Measurements from ENCODE around the gene KLF16.

The KLF16 gene

GRCh38 chr19:1907563-1908363, 44.4 kb upstream of the KLF16 start:
- DNase-seq (ENCODE audit: low read depth): no peak
- H3K4me3 ChIP-seq (ENCODE audit: low read depth, low read length): no peak overlapping the region

GRCh38 chr19:1906985-1907562, 43.7 kb upstream of the KLF16 start:
- no peak for TF ChIP-seq CTCF (conservative IDR thresholded peaks at IDR 0.05; ENCODE audit: low read depth, low read length)
- no peak for DNase-seq (ENCODE audit: low read depth)
- H3K4me3 ChIP-seq (ENCODE audit: low read depth, low read length): no peak overlapping the region

More at GRCh38 chr19:1907563-1908363, 44.4 kb upstream of the KLF16 start:
- no peak for TF ChIP-seq CTCF (conservative IDR thresholded peaks at IDR 0.05; ENCODE audit: low read depth, low read length)

- TF ChIP-seq CTCF (conservative IDR thresholded peaks at IDR 0.05; ENCODE audit: low read depth, low read length): no peak
- DNase-seq (ENCODE audit: low read depth): no peak
- peak overlapping the region; percentile 84 for H3K4me3 ChIP-seq (ENCODE audit: low read depth, low read length)
Observed at GRCh38 chr19:1905863-1906375, 42.5 kb upstream of the KLF16 start.

- H3K4me3 ChIP-seq (ENCODE audit: low read depth, low read length): peak within 1 kb of the TSS; percentile 84
- no peak for TF ChIP-seq CTCF (conservative IDR thresholded peaks at IDR 0.05; ENCODE audit: low read depth, low read length)
Observed at GRCh38 chr19:1905110-1905862, 41.9 kb upstream of the KLF16 start, which contains the start of the genes ADAT3 and SCAMP4. TSS of gene ADAT3 (plus strand) at chr19:1905399. CDS start at chr19:1912048, 6,649 bp downstream. TSS of gene SCAMP4 (plus strand) at chr19:1905399. CDS start at chr19:1915020, 9,621 bp downstream.

GRCh38 chr19:1904860-1905109, 41.4 kb upstream of the KLF16 start:
- peak overlapping the region; percentile 42 for H3K4me3 ChIP-seq (ENCODE audit: low read depth, low read length)
- TF ChIP-seq CTCF (conservative IDR thresholded peaks at IDR 0.05; ENCODE audit: low read depth, low read length): no peak
- no peak for DNase-seq (ENCODE audit: low read depth)

More at GRCh38 chr19:1905110-1905862, 41.9 kb upstream of the KLF16 start, which contains the start of the genes ADAT3 and SCAMP4:
- DNase-seq (ENCODE audit: low read depth): peak; percentile 100

- H3K4me3 ChIP-seq (ENCODE audit: low read depth, low read length): no peak overlapping the region
- no peak for TF ChIP-seq CTCF (conservative IDR thresholded peaks at IDR 0.05; ENCODE audit: low read depth, low read length)
- DNase-seq (ENCODE audit: low read depth): no peak
Observed at GRCh38 chr19:1902923-1903322, 39.5 kb upstream of the KLF16 start.

Data from choroid plexus epithelial cell (primary cell).